GM03348 (cell line): Measurements from ENCODE around the gene HLA-DPB1.
"Not testable (repeated sequence)": the region's sequence is repeated elsewhere in the genome, so short reads cannot be mapped to it uniquely, and the experiment has no call there.

Experiments used
- DNase-seq: peaks from one replicate; pipeline ENCODE4 v3.0.0; 2012; ENCODE audit warnings: low spot score

The HLA-DPB1 gene

GRCh38 chr6:33075568-33076405, at the start of gene HLA-DPB1:
Gene HLA-DPB1, plus strand, starts transcription at chr6:33075990. Its CDS starts 52 bp downstream, at chr6:33076042.
- DNase-seq = peak; percentile 82

GRCh38 chr6:33028220-33028849, 47.5 kb upstream of the HLA-DPB1 start:
- no peak for DNase-seq

GRCh38 chr6:33029328-33030184, 46.2 kb upstream of the HLA-DPB1 start:
- no peak for DNase-seq

- DNase-seq = no peak
These were observed 45.5 kb upstream of the HLA-DPB1 start for GRCh38 chr6:33030245-33030644.

GRCh38 chr6:33034554-33034953, 41.2 kb upstream of the HLA-DPB1 start:
- DNase-seq = no peak

- DNase-seq = no peak
These were observed 39.3 kb upstream of the HLA-DPB1 start for GRCh38 chr6:33036535-33036934.

- no peak for DNase-seq
These were observed 35.6 kb upstream of the HLA-DPB1 start for GRCh38 chr6:33040157-33040556.

- DNase-seq = no peak
These were observed 26.3 kb upstream of the HLA-DPB1 start for GRCh38 chr6:33049323-33050013.

GRCh38 chr6:33050014-33050810, 25.6 kb upstream of the HLA-DPB1 start:
- DNase-seq = no peak

- DNase-seq = no peak
These were observed 23.2 kb upstream of the HLA-DPB1 start for GRCh38 chr6:33052627-33053026.

GRCh38 chr6:33053230-33053629, 22.6 kb upstream of the HLA-DPB1 start:
- no peak for DNase-seq

GRCh38 chr6:33057222-33058150, 18.3 kb upstream of the HLA-DPB1 start:
- DNase-seq = no peak

GRCh38 chr6:33061987-33062386, 13.8 kb upstream of the HLA-DPB1 start:
- DNase-seq = no peak

- not testable (repeated sequence) for DNase-seq
These were observed 12.4 kb upstream of the HLA-DPB1 start for GRCh38 chr6:33063435-33063834.

GRCh38 chr6:33064723-33065122, 11.1 kb upstream of the HLA-DPB1 start:
- DNase-seq = no peak

- no peak for DNase-seq
These were observed 10.5 kb upstream of the HLA-DPB1 start for GRCh38 chr6:33065312-33065711.

GRCh38 chr6:33066917-33067521, 8.8 kb upstream of the HLA-DPB1 start:
- no peak for DNase-seq

- DNase-seq = no peak
These were observed 6.6 kb upstream of the HLA-DPB1 start for GRCh38 chr6:33069021-33069738.

GRCh38 chr6:33070909-33071308, 4.9 kb upstream of the HLA-DPB1 start:
- no peak for DNase-seq
